Measurements from ENCODE around the gene ZNF423.

Gene ZNF423

DNA sequence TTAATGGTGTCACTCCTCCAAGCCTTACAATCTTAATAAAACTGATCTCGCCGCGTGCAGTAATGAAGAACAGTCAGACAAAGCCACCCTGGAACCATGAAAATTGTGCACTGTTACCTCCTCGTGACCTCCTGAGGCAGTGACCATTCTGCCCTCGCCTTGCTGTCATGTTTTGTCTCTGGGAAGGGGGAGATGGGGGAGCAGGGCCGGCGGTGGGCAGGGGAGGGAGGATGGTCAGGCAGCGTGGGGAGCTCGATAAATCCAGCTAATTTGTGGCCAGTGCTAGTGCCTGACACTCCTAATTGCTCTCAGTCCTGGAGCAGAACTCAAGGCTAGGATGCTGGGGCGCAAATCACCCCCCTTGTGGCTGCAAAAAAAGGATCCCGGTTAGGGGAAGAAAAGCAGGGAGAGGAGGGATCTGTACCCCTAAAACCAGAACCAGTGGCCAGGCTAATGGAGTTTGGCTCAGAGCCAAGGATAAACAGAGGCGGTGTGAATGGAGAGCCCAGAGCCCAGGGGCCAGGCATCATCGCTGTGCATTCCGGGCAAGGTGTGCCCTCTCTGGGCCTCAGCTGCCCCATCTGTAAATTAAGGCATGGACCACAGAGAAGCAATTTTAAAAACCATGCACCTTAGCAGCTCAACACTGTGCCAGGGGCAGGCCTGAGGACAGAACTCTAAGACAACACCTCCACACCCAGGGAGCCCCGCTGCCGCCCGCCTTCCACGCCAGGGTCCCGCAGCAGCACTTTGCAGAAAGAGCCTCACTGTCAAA lies 113.3 kb downstream of the ZNF423 start:
- TF ChIP-seq, protein P1, sequence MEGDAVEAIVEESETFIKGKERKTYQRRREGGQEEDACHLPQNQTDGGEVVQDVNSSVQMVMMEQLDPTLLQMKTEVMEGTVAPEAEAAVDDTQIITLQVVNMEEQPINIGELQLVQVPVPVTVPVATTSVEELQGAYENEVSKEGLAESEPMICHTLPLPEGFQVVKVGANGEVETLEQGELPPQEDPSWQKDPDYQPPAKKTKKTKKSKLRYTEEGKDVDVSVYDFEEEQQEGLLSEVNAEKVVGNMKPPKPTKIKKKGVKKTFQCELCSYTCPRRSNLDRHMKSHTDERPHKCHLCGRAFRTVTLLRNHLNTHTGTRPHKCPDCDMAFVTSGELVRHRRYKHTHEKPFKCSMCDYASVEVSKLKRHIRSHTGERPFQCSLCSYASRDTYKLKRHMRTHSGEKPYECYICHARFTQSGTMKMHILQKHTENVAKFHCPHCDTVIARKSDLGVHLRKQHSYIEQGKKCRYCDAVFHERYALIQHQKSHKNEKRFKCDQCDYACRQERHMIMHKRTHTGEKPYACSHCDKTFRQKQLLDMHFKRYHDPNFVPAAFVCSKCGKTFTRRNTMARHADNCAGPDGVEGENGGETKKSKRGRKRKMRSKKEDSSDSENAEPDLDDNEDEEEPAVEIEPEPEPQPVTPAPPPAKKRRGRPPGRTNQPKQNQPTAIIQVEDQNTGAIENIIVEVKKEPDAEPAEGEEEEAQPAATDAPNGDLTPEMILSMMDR (IDR thresholded peaks at IDR 0.05; ENCODE audit: borderline replicate concordance, control extremely low read depth, extremely low read depth, insufficient read depth, missing control alignments) = no peak
- no peak for DNase-seq (ENCODE audit: low spot score)
- in situ Hi-C loops (cut with MboI; ENCODE audit: low sequenced_read_pairs, unreplicated experiment) = no loop called here

DNA sequence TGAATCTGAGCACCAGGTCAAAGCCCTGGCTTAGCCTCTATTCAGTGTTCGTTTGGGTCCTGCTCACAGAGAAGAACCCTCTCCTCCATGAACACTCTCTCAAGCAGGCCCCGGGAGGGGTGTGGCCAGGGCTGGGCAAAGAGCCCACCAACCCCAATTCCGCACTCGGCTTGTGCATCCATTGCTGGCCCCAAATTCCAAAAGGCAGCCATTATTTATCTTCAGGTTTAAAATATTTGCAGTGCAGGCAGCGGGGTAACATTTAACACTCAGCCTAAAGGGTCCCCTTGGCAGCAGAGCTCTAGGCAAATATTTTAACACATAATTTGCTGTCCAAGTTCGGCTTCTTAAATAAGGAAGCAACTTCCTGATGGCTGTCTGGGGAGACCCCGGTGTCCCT lies 115.7 kb downstream of the ZNF423 start:
- in situ Hi-C loops (cut with MboI; ENCODE audit: low sequenced_read_pairs, unreplicated experiment) = no loop called here
- TF ChIP-seq, protein P1 (IDR thresholded peaks at IDR 0.05; ENCODE audit: borderline replicate concordance, control extremely low read depth, extremely low read depth, insufficient read depth, missing control alignments) = no peak
- DNase-seq (ENCODE audit: low spot score) = no peak

DNA sequence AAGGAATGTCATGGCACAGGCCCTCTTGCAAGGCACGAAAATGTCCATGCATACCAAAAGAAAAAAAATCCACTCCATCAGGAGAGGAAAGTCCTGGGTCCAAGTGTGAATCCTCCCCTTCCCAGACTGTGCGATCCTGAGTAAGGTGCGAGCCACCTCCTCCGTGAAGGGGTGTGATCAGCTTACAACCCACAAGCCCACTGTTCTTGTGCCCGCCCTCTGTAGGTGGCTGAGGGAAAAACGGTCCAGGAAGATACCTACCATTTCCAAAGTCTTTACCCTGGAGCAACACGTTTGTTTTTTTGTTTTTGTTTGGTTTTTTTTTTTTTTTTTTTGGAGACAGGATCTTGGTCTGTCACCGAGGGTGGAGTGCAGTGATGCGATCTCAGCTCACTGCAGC lies 116.5 kb downstream of the ZNF423 start:
- DNase-seq (ENCODE audit: low spot score) = no peak
- in situ Hi-C loops (cut with MboI; ENCODE audit: low sequenced_read_pairs, unreplicated experiment) = no loop called here
- TF ChIP-seq, protein P1 (IDR thresholded peaks at IDR 0.05; ENCODE audit: borderline replicate concordance, control extremely low read depth, extremely low read depth, insufficient read depth, missing control alignments) = no peak

DNA sequence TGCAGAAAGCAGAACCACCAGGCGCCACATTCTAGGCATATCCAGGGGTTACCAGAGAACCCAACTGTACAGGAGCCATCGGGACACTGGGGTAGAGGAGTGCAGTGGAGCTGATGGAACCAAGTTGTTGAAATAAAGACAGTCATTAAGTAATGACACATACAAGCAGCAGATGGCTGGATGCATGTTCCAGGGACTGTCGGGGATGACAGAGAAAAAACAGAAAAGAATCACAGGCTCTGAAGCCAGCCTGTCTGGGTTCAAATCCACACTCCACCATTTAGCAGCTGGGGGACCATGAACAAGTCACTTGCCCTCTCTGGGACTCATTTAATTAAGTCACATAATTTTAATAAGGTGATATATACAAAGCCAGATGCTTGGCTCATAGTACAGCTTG lies 117.1 kb downstream of the ZNF423 start:
- DNase-seq (ENCODE audit: low spot score) = no peak
- TF ChIP-seq, protein P1 (IDR thresholded peaks at IDR 0.05; ENCODE audit: borderline replicate concordance, control extremely low read depth, extremely low read depth, insufficient read depth, missing control alignments) = no peak
- in situ Hi-C loops (cut with MboI; ENCODE audit: low sequenced_read_pairs, unreplicated experiment) = no loop called here

DNA sequence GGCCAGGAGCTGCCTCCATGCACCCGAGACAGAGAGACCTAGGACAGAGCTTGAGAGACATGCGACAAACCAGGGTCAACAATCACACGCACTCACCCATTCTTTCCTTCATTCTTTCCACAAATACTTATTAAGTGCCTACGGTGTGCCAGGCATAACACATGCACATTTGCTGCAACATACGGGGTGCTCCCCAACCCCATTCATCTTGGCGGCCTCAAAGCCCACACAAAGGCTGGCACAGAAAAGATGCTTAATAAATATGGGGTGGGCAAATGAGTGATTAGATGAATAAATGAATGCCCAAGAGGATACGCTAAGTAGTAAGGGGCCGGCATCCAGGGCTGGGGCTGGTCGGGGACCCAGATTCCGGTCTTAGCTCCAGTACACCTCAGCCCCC lies 117.9 kb downstream of the ZNF423 start:
- DNase-seq (ENCODE audit: low spot score) = no peak
- TF ChIP-seq, protein P1 (IDR thresholded peaks at IDR 0.05; ENCODE audit: borderline replicate concordance, control extremely low read depth, extremely low read depth, insufficient read depth, missing control alignments) = no peak
- in situ Hi-C loops (cut with MboI; ENCODE audit: low sequenced_read_pairs, unreplicated experiment) = no loop called here

DNA sequence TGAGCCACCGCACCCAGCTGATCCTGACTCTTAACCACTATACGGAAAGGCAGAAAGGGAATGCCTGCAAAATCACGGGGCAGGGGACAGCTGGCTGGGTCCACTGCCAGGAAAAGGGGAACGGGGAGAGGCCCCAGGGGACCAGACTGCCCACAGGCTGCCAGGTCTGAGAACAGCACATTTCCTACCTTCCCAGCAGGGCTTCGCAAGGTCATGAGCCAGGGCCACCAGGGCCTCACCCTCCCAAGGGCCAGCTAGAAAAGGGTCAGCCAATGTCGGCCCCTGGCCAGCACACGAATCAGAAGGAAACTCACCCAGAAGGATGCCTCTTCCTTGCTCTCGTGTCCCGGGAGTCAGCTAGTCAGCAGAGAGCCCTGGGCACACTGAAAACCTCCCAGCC lies 118.4 kb downstream of the ZNF423 start:
- in situ Hi-C loops (cut with MboI; ENCODE audit: low sequenced_read_pairs, unreplicated experiment) = no loop called here
- no peak for DNase-seq (ENCODE audit: low spot score)
- TF ChIP-seq, protein P1 (IDR thresholded peaks at IDR 0.05; ENCODE audit: borderline replicate concordance, control extremely low read depth, extremely low read depth, insufficient read depth, missing control alignments) = no peak
